ENCODE results near the gene SLC24A1.

DNA sequence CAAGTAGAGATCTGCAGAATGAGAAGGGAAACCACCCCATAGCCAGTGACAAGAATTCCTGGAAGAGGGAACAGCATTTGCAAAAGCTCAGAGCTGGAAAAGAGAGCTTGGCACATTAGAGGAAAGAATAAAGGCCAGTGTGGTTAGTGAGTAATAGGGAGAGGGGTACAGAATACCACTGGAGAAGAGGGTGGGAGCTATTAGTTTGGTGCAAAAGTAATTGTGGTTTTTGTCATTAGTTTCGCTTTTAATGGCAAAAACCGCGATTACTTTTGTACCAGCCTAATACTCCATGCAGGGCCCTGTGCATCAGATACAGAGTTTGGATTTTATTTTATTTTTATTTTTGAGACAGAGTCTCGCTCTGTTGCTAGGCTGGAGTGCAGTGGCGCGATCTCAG lies 9.8 kb downstream of the SLC24A1 start:
- TF ChIP-seq, protein P1, sequence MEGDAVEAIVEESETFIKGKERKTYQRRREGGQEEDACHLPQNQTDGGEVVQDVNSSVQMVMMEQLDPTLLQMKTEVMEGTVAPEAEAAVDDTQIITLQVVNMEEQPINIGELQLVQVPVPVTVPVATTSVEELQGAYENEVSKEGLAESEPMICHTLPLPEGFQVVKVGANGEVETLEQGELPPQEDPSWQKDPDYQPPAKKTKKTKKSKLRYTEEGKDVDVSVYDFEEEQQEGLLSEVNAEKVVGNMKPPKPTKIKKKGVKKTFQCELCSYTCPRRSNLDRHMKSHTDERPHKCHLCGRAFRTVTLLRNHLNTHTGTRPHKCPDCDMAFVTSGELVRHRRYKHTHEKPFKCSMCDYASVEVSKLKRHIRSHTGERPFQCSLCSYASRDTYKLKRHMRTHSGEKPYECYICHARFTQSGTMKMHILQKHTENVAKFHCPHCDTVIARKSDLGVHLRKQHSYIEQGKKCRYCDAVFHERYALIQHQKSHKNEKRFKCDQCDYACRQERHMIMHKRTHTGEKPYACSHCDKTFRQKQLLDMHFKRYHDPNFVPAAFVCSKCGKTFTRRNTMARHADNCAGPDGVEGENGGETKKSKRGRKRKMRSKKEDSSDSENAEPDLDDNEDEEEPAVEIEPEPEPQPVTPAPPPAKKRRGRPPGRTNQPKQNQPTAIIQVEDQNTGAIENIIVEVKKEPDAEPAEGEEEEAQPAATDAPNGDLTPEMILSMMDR (IDR thresholded peaks at IDR 0.05) = no peak
- TF ChIP-seq SIN3A (IDR thresholded peaks at IDR 0.05; ENCODE audit: borderline replicate concordance, insufficient read depth, low read depth, low read length) (no peak), POLR2AphosphoS5 (IDR thresholded peaks at IDR 0.05; ENCODE audit: low read depth, low read length) (no peak)
- TF ChIP-seq, protein P2, sequence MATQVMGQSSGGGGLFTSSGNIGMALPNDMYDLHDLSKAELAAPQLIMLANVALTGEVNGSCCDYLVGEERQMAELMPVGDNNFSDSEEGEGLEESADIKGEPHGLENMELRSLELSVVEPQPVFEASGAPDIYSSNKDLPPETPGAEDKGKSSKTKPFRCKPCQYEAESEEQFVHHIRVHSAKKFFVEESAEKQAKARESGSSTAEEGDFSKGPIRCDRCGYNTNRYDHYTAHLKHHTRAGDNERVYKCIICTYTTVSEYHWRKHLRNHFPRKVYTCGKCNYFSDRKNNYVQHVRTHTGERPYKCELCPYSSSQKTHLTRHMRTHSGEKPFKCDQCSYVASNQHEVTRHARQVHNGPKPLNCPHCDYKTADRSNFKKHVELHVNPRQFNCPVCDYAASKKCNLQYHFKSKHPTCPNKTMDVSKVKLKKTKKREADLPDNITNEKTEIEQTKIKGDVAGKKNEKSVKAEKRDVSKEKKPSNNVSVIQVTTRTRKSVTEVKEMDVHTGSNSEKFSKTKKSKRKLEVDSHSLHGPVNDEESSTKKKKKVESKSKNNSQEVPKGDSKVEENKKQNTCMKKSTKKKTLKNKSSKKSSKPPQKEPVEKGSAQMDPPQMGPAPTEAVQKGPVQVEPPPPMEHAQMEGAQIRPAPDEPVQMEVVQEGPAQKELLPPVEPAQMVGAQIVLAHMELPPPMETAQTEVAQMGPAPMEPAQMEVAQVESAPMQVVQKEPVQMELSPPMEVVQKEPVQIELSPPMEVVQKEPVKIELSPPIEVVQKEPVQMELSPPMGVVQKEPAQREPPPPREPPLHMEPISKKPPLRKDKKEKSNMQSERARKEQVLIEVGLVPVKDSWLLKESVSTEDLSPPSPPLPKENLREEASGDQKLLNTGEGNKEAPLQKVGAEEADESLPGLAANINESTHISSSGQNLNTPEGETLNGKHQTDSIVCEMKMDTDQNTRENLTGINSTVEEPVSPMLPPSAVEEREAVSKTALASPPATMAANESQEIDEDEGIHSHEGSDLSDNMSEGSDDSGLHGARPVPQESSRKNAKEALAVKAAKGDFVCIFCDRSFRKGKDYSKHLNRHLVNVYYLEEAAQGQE (IDR thresholded peaks at IDR 0.05; ENCODE audit: insufficient read depth in 1 of 2, low read depth in 2 of 2, low read length in 1 of 2) = no peak

All from Panc1 (cell line).